ENCODE measurements around the gene FYN. TPM values are rescaled to one million over a fixed set of nuclear protein-coding genes. Genes with fewer than 3 reads are reported as not detected.

Gene FYN
- total and polyA plus RNA-seq, 2 of the 8 experiments (the other 6 are each of a cell fraction or from before 2014, with no cell fraction given), result 46.8 to 97.2 TPM

GRCh38 chr6:111909238-111909637 is 36.0 kb upstream of the FYN start:
- H4K8ac ChIP-seq (ENCODE audit: extremely low read depth, insufficient read depth, low read length), result no peak overlapping the region
- no peak overlapping the region for H3K4me3 ChIP-seq (ENCODE audit: extremely low read depth in 1 of 4, insufficient read depth in 2 of 4, low read depth in 3 of 4, low read length in 4 of 4)
- H3K27me3 ChIP-seq (replicated peaks in 1 of 4; ENCODE audit: control insufficient read depth in 3 of 4, extremely low read depth in 1 of 4, insufficient read depth in 3 of 4, low read length in 3 of 4), result no peaks in the 10 kb centered on the region
- ChIA-PET POLR2A (ENCODE audit: partially characterized antibody) (interaction anchor here (0.8 to 1.8 kb wide), 5 partner anchors 9 to 65 kb away, joined by 3 to 6 read pairs (median 4); no protein-coding TSS in a partner anchor), CTCF (ENCODE audit: partially characterized antibody) (interaction anchor here (0.9 kb wide), 1 partner anchor 17 kb away, joined by 3 read pairs; no protein-coding TSS in a partner anchor)
- peak overlapping the region; percentile 24; the same call in 1 of the 2 replicates for H2BK15ac ChIP-seq (ENCODE audit: low read length)
- TF ChIP-seq HDAC2 (IDR thresholded peaks at IDR 0.05; ENCODE audit: borderline replicate concordance in 1 of 2, low read depth in 2 of 2, low read length in 2 of 2), result no peak
- no peak for TF ChIP-seq SP4 (IDR thresholded peaks at IDR 0.05; ENCODE audit: low read length)
- TF ChIP-seq E2F6 (IDR thresholded peaks at IDR 0.05), result no peak
- TF ChIP-seq RXRA (IDR thresholded peaks at IDR 0.05; ENCODE audit: insufficient read depth, low read depth, low read length), result no peak
- TF ChIP-seq POLR2AphosphoS5 (IDR thresholded peaks at IDR 0.05; ENCODE audit: low read depth, low read length), result no peak
- no peak for TF ChIP-seq NANOG (IDR thresholded peaks at IDR 0.05; ENCODE audit: insufficient read depth, low read depth, low read length, poor library complexity, severe bottlenecking)
- TF ChIP-seq NRF1 (IDR thresholded peaks at IDR 0.05; ENCODE audit: low read depth, low read length), result no peak
- no peak for TF ChIP-seq FOSL1 (IDR thresholded peaks at IDR 0.05; ENCODE audit: insufficient read depth, low read depth, low read length)
- TF ChIP-seq BCL11A (IDR thresholded peaks at IDR 0.05; ENCODE audit: low read depth in 2 of 2, low read length in 2 of 2), result no peak
- H2BK20ac ChIP-seq (ENCODE audit: low read length), result no peak overlapping the region
- H3K9me3 ChIP-seq (ENCODE audit: insufficient read depth in 2 of 2, low read depth in 1 of 2, low read length in 1 of 2), result no peaks in the 10 kb centered on the region; a peak in 1 of 4 replicates
- H3K14ac ChIP-seq (ENCODE audit: insufficient read length), result no peak overlapping the region
- no peaks in the 10 kb centered on the region for H4K20me1 ChIP-seq (replicated peaks in 1 of 2; ENCODE audit: control insufficient read depth in 1 of 2, insufficient read depth in 2 of 2, low read length in 2 of 2)
- no peak overlapping the region; the same call in 1 of the 2 replicates for H3K18ac ChIP-seq (ENCODE audit: extremely low read depth, low read length)
- H2AFZ ChIP-seq (ENCODE audit: low read length), result no peak overlapping the region
- no peak overlapping the region for H2BK120ac ChIP-seq (replicated peaks; ENCODE audit: low read depth, low read length)
- no peak overlapping the region for H3K9ac ChIP-seq (replicated peaks in 1 of 4; ENCODE audit: extremely low read depth in 1 of 4, low read depth in 3 of 4, low read length in 3 of 4)
- no peak overlapping the region for H3K56ac ChIP-seq (replicated peaks; ENCODE audit: insufficient read length, low read depth, low read length)
- H3K79me2 ChIP-seq (ENCODE audit: control insufficient read depth in 1 of 2, insufficient read depth in 2 of 2, low read length in 2 of 2), result no peaks in the 10 kb centered on the region
- no peaks in the 10 kb centered on the region; a peak in 1 of 7 replicates for H3K4me1 ChIP-seq (replicated peaks in 1 of 4; ENCODE audit: control insufficient read depth in 3 of 4, insufficient read depth in 4 of 4, low read length in 3 of 4)
- no peaks in the 10 kb centered on the region for H3K36me3 ChIP-seq (ENCODE audit: control insufficient read depth in 2 of 4, insufficient read depth in 4 of 4, low read length in 3 of 4)
- no peak overlapping the region for H2BK5ac ChIP-seq (ENCODE audit: low read depth, low read length)
- no peak overlapping the region for H4K91ac ChIP-seq (replicated peaks; ENCODE audit: insufficient read length, low read length)
- H2AK5ac ChIP-seq (ENCODE audit: low read depth, low read length), result no peak overlapping the region
- no peak overlapping the region for H3K4ac ChIP-seq (replicated peaks; ENCODE audit: insufficient read length, low read depth, low read length)
- H3K27ac ChIP-seq (ENCODE audit: low read depth, low read length), result no peak overlapping the region
- DNase-seq (ENCODE audit: low read depth in 1 of 2, low spot score in 2 of 2) (no peak), FAIRE-seq (no peak)
- H3K23ac ChIP-seq (ENCODE audit: insufficient read length), result no peak overlapping the region
- peak overlapping the region; percentile 18 for H4K5ac ChIP-seq (ENCODE audit: insufficient read length, low read depth, low read length)
- H2BK12ac ChIP-seq (ENCODE audit: low read depth, low read length), result peak overlapping the region; percentile 72; the same call in 1 of the 2 replicates
- peak overlapping the region in 1 of 2 experiments; percentile 31; a peak in 1 of 4 replicates for H3K4me2 ChIP-seq (ENCODE audit: insufficient read depth in 1 of 2, low read depth in 2 of 2, low read length in 2 of 2)
- H3K79me1 ChIP-seq (ENCODE audit: low read depth, low read length), result no peaks in the 10 kb centered on the region
- 87% methylated on average over 3 of the region's 3 CpGs; no CpG with 5 or more reads in 1 of the 2 experiments for WGBS, 2 experiments (ENCODE audit: extremely low coverage in 1 of 2, insufficient coverage in 1 of 2, insufficient read length in 1 of 2, insufficient replicate concordance in 2 of 2, low coverage in 1 of 2, low lambda C conversion rate in 2 of 2, missing lambda C conversion rate in 1 of 2)
- H3K23me2 ChIP-seq (ENCODE audit: low read depth, low read length), result peaks cover 3% of the 10 kb centered on the region; the same call in 1 of the 2 replicates
